Astrocyte of the cerebellum (primary cell): ENCODE results near the gene RAD51B.

Experiments
- DNase-seq: peaks from one replicate; pipeline ENCODE4 v3.0.0-alpha.2; 2011; ENCODE audit warnings: low read depth
- H3K4me3 ChIP-seq: 2 replicates; pipeline ENCODE4 v1.5.1; 2011; ENCODE audit warnings: mild to moderate bottlenecking, low read depth, low read length, moderate library complexity
- CTCF ChIP-seq: IDR thresholded peaks from 2 replicates; pipeline ENCODE4 v1.5.1; 2012; ENCODE audit warnings: low read length, low read depth, moderate library complexity, mild to moderate bottlenecking; ENCODE audit errors: missing control alignments
- in situ Hi-C: cut with HindIII; loops from 2 replicates; pipeline ENCODE4 v1.10.0; 2017; ENCODE audit warnings: low sequenced_read_pairs

RAD51B gene

GRCh38 chr14:68291820-68292219 lies 472.2 kb downstream of the RAD51B start:
- DNase-seq = no peak
- in situ Hi-C loops = no loop called here
- no peak overlapping the region for H3K4me3 ChIP-seq
- TF ChIP-seq CTCF = no peak

GRCh38 chr14:68292441-68293215 lies 473.0 kb downstream of the RAD51B start:
- in situ Hi-C loops = no loop called here
- no peak for DNase-seq
- H3K4me3 ChIP-seq = no peak overlapping the region
- TF ChIP-seq CTCF = no peak

GRCh38 chr14:68293404-68293803 lies 473.8 kb downstream of the RAD51B start:
- no peak for TF ChIP-seq CTCF
- no peak overlapping the region for H3K4me3 ChIP-seq
- in situ Hi-C loops = no loop called here
- DNase-seq = no peak

- no peak overlapping the region for H3K4me3 ChIP-seq
- no peak for TF ChIP-seq CTCF
- in situ Hi-C loops = no loop called here
- DNase-seq = peak; percentile 71
Measured at GRCh38 chr14:68295316-68295816, 475.8 kb downstream of the RAD51B start.

GRCh38 chr14:68297039-68297438 lies 477.5 kb downstream of the RAD51B start:
- in situ Hi-C loops = no loop called here
- no peak for DNase-seq
- no peak overlapping the region for H3K4me3 ChIP-seq
- no peak for TF ChIP-seq CTCF

- no peak overlapping the region for H3K4me3 ChIP-seq
- no peak for DNase-seq
- peak; percentile 37 for TF ChIP-seq CTCF
- in situ Hi-C loops = no loop called here
Measured at GRCh38 chr14:68297876-68298468, 478.4 kb downstream of the RAD51B start.
